ENCODE measurements around the gene CMIP. TPM values are rescaled to one million over a fixed set of nuclear protein-coding genes. Genes with fewer than 3 reads are reported as not detected.

The CMIP gene
- total RNA-seq, 3 donors from 2014 or later: 73.3 to 127 (median 79.8) TPM

GRCh38 chr16:81408409-81408950 lies 36.1 kb upstream of the CMIP start:
- DNase-seq: no peak
- TF ChIP-seq CTCF (IDR thresholded peaks at IDR 0.05): no peak
- no peak for ATAC-seq
- no peak overlapping the region for H3K4me3 ChIP-seq
- H3K9me3 ChIP-seq: no peaks in the 10 kb centered on the region
- H3K36me3 ChIP-seq (ENCODE audit: low read depth): no peaks in the 10 kb centered on the region
- peaks cover 5% of the 10 kb centered on the region for H3K4me1 ChIP-seq (ENCODE audit: low read depth)
- intact Hi-C loops (cut with DNase I, micrococcal nuclease): loop anchor here (10.0 kb wide), 2 partner anchors 286 to 316 kb away; no protein-coding TSS in a partner anchor

GRCh38 chr16:81409016-81409556 lies 35.5 kb upstream of the CMIP start:
- no peaks in the 10 kb centered on the region for H3K9me3 ChIP-seq
- no peak for TF ChIP-seq CTCF (IDR thresholded peaks at IDR 0.05)
- ATAC-seq (no peak), DNase-seq (peak in 1 of 3 donors; percentile 18)
- no peak overlapping the region for H3K4me3 ChIP-seq
- intact Hi-C loops (cut with DNase I, micrococcal nuclease): loop anchor here (10.0 kb wide), 2 partner anchors 286 to 316 kb away; no protein-coding TSS in a partner anchor
- H3K4me1 ChIP-seq (ENCODE audit: low read depth): no peaks in the 10 kb centered on the region
- no peaks in the 10 kb centered on the region for H3K36me3 ChIP-seq (ENCODE audit: low read depth)

- ATAC-seq: no peak
- DNase-seq: peak in 1 of 3 donors; percentile 9
- Histone ChIP-seq H3K4me1 (ENCODE audit: low read depth) (peaks cover 4% of the 10 kb centered on the region), H3K4me3 (no peak overlapping the region), H3K9me3 (no peaks in the 10 kb centered on the region), H3K36me3 (ENCODE audit: low read depth) (no peaks in the 10 kb centered on the region)
- no peak for TF ChIP-seq CTCF (IDR thresholded peaks at IDR 0.05)
- intact Hi-C loops (cut with DNase I, micrococcal nuclease): no loop called here
These were observed 33.8 kb upstream of the CMIP start for GRCh38 chr16:81410643-81411293.

- H3K9me3 ChIP-seq: no peaks in the 10 kb centered on the region
- ATAC-seq: no peak
- intact Hi-C loops (cut with DNase I, micrococcal nuclease): no loop called here
- no peak for TF ChIP-seq CTCF (IDR thresholded peaks at IDR 0.05)
- H3K4me1 ChIP-seq (ENCODE audit: low read depth): peaks cover 4% of the 10 kb centered on the region
- no peaks in the 10 kb centered on the region for H3K36me3 ChIP-seq (ENCODE audit: low read depth)
- no peak for DNase-seq
- H3K4me3 ChIP-seq: no peak overlapping the region
These were observed 31.2 kb upstream of the CMIP start for GRCh38 chr16:81413245-81413990.

- ATAC-seq: no peak
- no peak for DNase-seq
- Histone ChIP-seq H3K9me3 (no peaks in the 10 kb centered on the region), H3K36me3 (ENCODE audit: low read depth) (no peaks in the 10 kb centered on the region), H3K4me3 (no peak overlapping the region), H3K4me1 (ENCODE audit: low read depth) (peaks cover 7% of the 10 kb centered on the region)
- no peak for TF ChIP-seq CTCF (IDR thresholded peaks at IDR 0.05)
- intact Hi-C loops (cut with DNase I, micrococcal nuclease): no loop called here
These were observed 28.9 kb upstream of the CMIP start for GRCh38 chr16:81415751-81416150.

Measured in mucosa of descending colon (tissue), 3 donors.